ENCODE data around the gene ORC4.

Gene ORC4

DNA sequence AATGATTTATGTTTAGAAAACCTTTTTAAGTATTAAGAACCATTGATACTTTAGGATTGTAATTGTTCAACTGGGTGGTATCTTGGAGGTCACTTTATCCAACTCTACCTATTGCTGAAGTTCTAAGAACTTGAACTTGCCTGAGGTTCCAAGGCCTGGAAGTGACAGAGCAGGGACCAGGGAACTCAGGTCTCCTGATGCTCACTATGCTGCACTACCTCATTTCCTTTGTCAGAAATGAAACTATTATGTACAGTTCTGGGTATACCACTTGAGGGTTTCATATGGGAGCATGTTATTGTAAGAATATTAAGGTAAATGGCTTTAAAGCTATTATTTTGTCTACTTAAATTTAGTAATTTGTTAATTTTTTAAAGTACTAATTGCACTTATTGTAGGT, 3.3 kb upstream of the ORC4 start:
- Histone ChIP-seq H3K18ac (ENCODE audit: low read length) (no peak overlapping the region), H2BK120ac (ENCODE audit: low read depth, low read length) (no peak overlapping the region), H3K79me2 (ENCODE audit: control insufficient read depth, insufficient read depth, low read length) (peaks cover 26% of the 10 kb centered on the region), H2AK5ac (ENCODE audit: low read length) (no peak overlapping the region), H2BK15ac (replicated peaks; ENCODE audit: low read depth) (no peak overlapping the region), H3K23ac (ENCODE audit: low read length) (no peak overlapping the region), H3K4ac (ENCODE audit: low read depth, low read length) (no peak overlapping the region), H3K56ac (ENCODE audit: low read length) (no peak overlapping the region), H4K8ac (ENCODE audit: low read depth, low read length) (no peak overlapping the region), H3K27me3 (ENCODE audit: insufficient read depth, low read length, poor library complexity) (no peaks in the 10 kb centered on the region), H3K36me3 (ENCODE audit: control insufficient read depth, insufficient read depth, low read length) (no peaks in the 10 kb centered on the region), H3K9ac (ENCODE audit: low read length) (no peak overlapping the region), H3K4me3 (ENCODE audit: low read length) (no peak overlapping the region), H3K27ac (ENCODE audit: low read depth, low read length) (no peak overlapping the region), H3K4me1 (ENCODE audit: control insufficient read depth, low read depth, low read length) (no peaks in the 10 kb centered on the region), H3K79me1 (ENCODE audit: low read length) (peaks cover 2% of the 10 kb centered on the region), H4K5ac (ENCODE audit: low read length) (no peak overlapping the region), H3K4me2 (ENCODE audit: low read length) (no peak overlapping the region), H2BK5ac (ENCODE audit: low read length) (no peak overlapping the region)
- DNase-seq: no peak

- Histone ChIP-seq H2BK5ac (ENCODE audit: low read length) (no peak overlapping the region), H2BK120ac (ENCODE audit: low read depth, low read length) (no peak overlapping the region), H3K4me3 (ENCODE audit: low read length) (no peak overlapping the region), H4K8ac (ENCODE audit: low read depth, low read length) (no peak overlapping the region), H3K56ac (ENCODE audit: low read length) (no peak overlapping the region), H3K27me3 (ENCODE audit: insufficient read depth, low read length, poor library complexity) (no peaks in the 10 kb centered on the region), H3K27ac (ENCODE audit: low read depth, low read length) (no peak overlapping the region), H3K4me1 (ENCODE audit: control insufficient read depth, low read depth, low read length) (no peaks in the 10 kb centered on the region), H3K36me3 (ENCODE audit: control insufficient read depth, insufficient read depth, low read length) (no peaks in the 10 kb centered on the region), H3K4me2 (ENCODE audit: low read length) (no peak overlapping the region), H2AK5ac (ENCODE audit: low read length) (no peak overlapping the region), H4K5ac (ENCODE audit: low read length) (no peak overlapping the region), H2BK15ac (replicated peaks; ENCODE audit: low read depth) (no peak overlapping the region), H3K79me1 (ENCODE audit: low read length) (peaks cover 2% of the 10 kb centered on the region), H3K4ac (ENCODE audit: low read depth, low read length) (no peak overlapping the region), H3K18ac (ENCODE audit: low read length) (no peak overlapping the region), H3K23ac (ENCODE audit: low read length) (no peak overlapping the region), H3K79me2 (ENCODE audit: control insufficient read depth, insufficient read depth, low read length) (peaks cover 32% of the 10 kb centered on the region), H3K9ac (ENCODE audit: low read length) (no peak overlapping the region)
- DNase-seq: no peak
- WGBS (ENCODE audit: extremely low coverage, insufficient coverage, low lambda C conversion rate): no CpG with 5 or more reads among the region's 2 CpGs
Measured at GRCh38 chr2:148022882-148023281, 2.3 kb upstream of the ORC4 start.

- DNase-seq: no peak
- H3K4me2 ChIP-seq (ENCODE audit: low read length): no peak overlapping the region
- H3K27me3 ChIP-seq (ENCODE audit: insufficient read depth, low read length, poor library complexity): no peaks in the 10 kb centered on the region
- no peak overlapping the region for H3K23ac ChIP-seq (ENCODE audit: low read length)
- no peak overlapping the region for H3K4me3 ChIP-seq (ENCODE audit: low read length)
- no peak overlapping the region for H3K27ac ChIP-seq (ENCODE audit: low read depth, low read length)
- no peak overlapping the region for H2AK5ac ChIP-seq (ENCODE audit: low read length)
- H4K8ac ChIP-seq (ENCODE audit: low read depth, low read length): no peak overlapping the region
- no peak overlapping the region for H2BK5ac ChIP-seq (ENCODE audit: low read length)
- no peak overlapping the region for H2BK120ac ChIP-seq (ENCODE audit: low read depth, low read length)
- peaks cover 36% of the 10 kb centered on the region for H3K79me2 ChIP-seq (ENCODE audit: control insufficient read depth, insufficient read depth, low read length)
- H3K4ac ChIP-seq (ENCODE audit: low read depth, low read length): no peak overlapping the region
- H4K5ac ChIP-seq (ENCODE audit: low read length): no peak overlapping the region
- no CpG with 5 or more reads among the region's 1 CpG for WGBS (ENCODE audit: extremely low coverage, insufficient coverage, low lambda C conversion rate)
- no peaks in the 10 kb centered on the region for H3K4me1 ChIP-seq (ENCODE audit: control insufficient read depth, low read depth, low read length)
- no peak overlapping the region for H2BK15ac ChIP-seq (replicated peaks; ENCODE audit: low read depth)
- no peak overlapping the region for H3K9ac ChIP-seq (ENCODE audit: low read length)
- no peaks in the 10 kb centered on the region for H3K36me3 ChIP-seq (ENCODE audit: control insufficient read depth, insufficient read depth, low read length)
- H3K56ac ChIP-seq (ENCODE audit: low read length): no peak overlapping the region
- no peak overlapping the region for H3K18ac ChIP-seq (ENCODE audit: low read length)
- peaks cover 2% of the 10 kb centered on the region for H3K79me1 ChIP-seq (ENCODE audit: low read length)
Measured at GRCh38 chr2:148022351-148022750, 1.8 kb upstream of the ORC4 start.

- Histone ChIP-seq H2BK120ac (ENCODE audit: low read depth, low read length) (no peak overlapping the region), H3K4ac (ENCODE audit: low read depth, low read length) (no peak overlapping the region), H3K27ac (ENCODE audit: low read depth, low read length) (no peak overlapping the region), H3K27me3 (ENCODE audit: insufficient read depth, low read length, poor library complexity) (no peaks in the 10 kb centered on the region), H4K5ac (ENCODE audit: low read length) (no peak overlapping the region), H3K4me3 (ENCODE audit: low read length) (peak overlapping the region; percentile 81), H3K56ac (ENCODE audit: low read length) (peak overlapping the region; percentile 93), H3K79me1 (ENCODE audit: low read length) (peaks cover 2% of the 10 kb centered on the region), H3K18ac (ENCODE audit: low read length) (no peak overlapping the region), H2BK15ac (replicated peaks; ENCODE audit: low read depth) (no peak overlapping the region), H3K4me1 (ENCODE audit: control insufficient read depth, low read depth, low read length) (no peaks in the 10 kb centered on the region), H3K36me3 (ENCODE audit: control insufficient read depth, insufficient read depth, low read length) (no peaks in the 10 kb centered on the region), H2AK5ac (ENCODE audit: low read length) (no peak overlapping the region), H2BK5ac (ENCODE audit: low read length) (no peak overlapping the region), H3K79me2 (ENCODE audit: control insufficient read depth, insufficient read depth, low read length) (peaks cover 39% of the 10 kb centered on the region), H4K8ac (ENCODE audit: low read depth, low read length) (no peak overlapping the region), H3K9ac (ENCODE audit: low read length) (peak overlapping the region; percentile 88), H3K4me2 (ENCODE audit: low read length) (peak overlapping the region; percentile 88), H3K23ac (ENCODE audit: low read length) (no peak overlapping the region)
- WGBS (ENCODE audit: extremely low coverage, insufficient coverage, low lambda C conversion rate): no CpG with 5 or more reads among the region's 3 CpGs
- DNase-seq: no peak
Measured at GRCh38 chr2:148021886-148022285, 1.3 kb upstream of the ORC4 start.

GRCh38 chr2:148021059-148021861, 723 bp upstream of the ORC4 start, which contains the start of gene MBD5:
MBD5 (plus strand) TSS chr2:148021091.
- H3K9ac ChIP-seq (ENCODE audit: low read length): peak within 1 kb of the TSS; percentile 88
- H2BK15ac ChIP-seq (replicated peaks; ENCODE audit: low read depth): no peak within 1 kb of the TSS
- no peak within 1 kb of the TSS for H4K8ac ChIP-seq (ENCODE audit: low read depth, low read length)
- H3K79me2 ChIP-seq (ENCODE audit: control insufficient read depth, insufficient read depth, low read length): peaks cover 41% of the 10 kb centered on the region
- H3K18ac ChIP-seq (ENCODE audit: low read length): peak within 1 kb of the TSS; percentile 23
- H3K36me3 ChIP-seq (ENCODE audit: control insufficient read depth, insufficient read depth, low read length): no peaks in the 10 kb centered on the region
- H3K27me3 ChIP-seq (ENCODE audit: insufficient read depth, low read length, poor library complexity): no peaks in the 10 kb centered on the region
- no peak within 1 kb of the TSS for H2AK5ac ChIP-seq (ENCODE audit: low read length)
- no peak within 1 kb of the TSS for H2BK120ac ChIP-seq (ENCODE audit: low read depth, low read length)
- no peaks in the 10 kb centered on the region for H3K4me1 ChIP-seq (ENCODE audit: control insufficient read depth, low read depth, low read length)
- no peak within 1 kb of the TSS for H4K5ac ChIP-seq (ENCODE audit: low read length)
- H3K23ac ChIP-seq (ENCODE audit: low read length): peak within 1 kb of the TSS; percentile 38
- peak within 1 kb of the TSS; percentile 97 for H3K56ac ChIP-seq (ENCODE audit: low read length)
- peaks cover 2% of the 10 kb centered on the region for H3K79me1 ChIP-seq (ENCODE audit: low read length)
- H3K4me3 ChIP-seq (ENCODE audit: low read length): peak within 1 kb of the TSS; percentile 96
- H3K27ac ChIP-seq (ENCODE audit: low read depth, low read length): peak within 1 kb of the TSS; percentile 59
- DNase-seq: peak; percentile 84
- H3K4me2 ChIP-seq (ENCODE audit: low read length): peak within 1 kb of the TSS; percentile 88
- WGBS (ENCODE audit: extremely low coverage, insufficient coverage, low lambda C conversion rate): no CpG with 5 or more reads among the region's 11 CpGs
- H3K4ac ChIP-seq (ENCODE audit: low read depth, low read length): peak within 1 kb of the TSS; percentile 64
- H2BK5ac ChIP-seq (ENCODE audit: low read length): peak within 1 kb of the TSS; percentile 73

GRCh38 chr2:148014616-148015015, 5.9 kb downstream of the ORC4 start:
- WGBS (ENCODE audit: extremely low coverage, insufficient coverage, low lambda C conversion rate): no CpG with 5 or more reads among the region's 5 CpGs
- no peak overlapping the region for H2BK120ac ChIP-seq (ENCODE audit: low read depth, low read length)
- no peak overlapping the region for H3K4me3 ChIP-seq (ENCODE audit: low read length)
- no peak overlapping the region for H3K56ac ChIP-seq (ENCODE audit: low read length)
- peaks cover 53% of the 10 kb centered on the region for H3K79me2 ChIP-seq (ENCODE audit: control insufficient read depth, insufficient read depth, low read length)
- no peak overlapping the region for H3K9ac ChIP-seq (ENCODE audit: low read length)
- H3K27ac ChIP-seq (ENCODE audit: low read depth, low read length): no peak overlapping the region
- no peaks in the 10 kb centered on the region for H3K36me3 ChIP-seq (ENCODE audit: control insufficient read depth, insufficient read depth, low read length)
- H3K23ac ChIP-seq (ENCODE audit: low read length): no peak overlapping the region
- no peak overlapping the region for H2BK15ac ChIP-seq (replicated peaks; ENCODE audit: low read depth)
- DNase-seq: no peak
- H3K4me1 ChIP-seq (ENCODE audit: control insufficient read depth, low read depth, low read length): no peaks in the 10 kb centered on the region
- H3K4ac ChIP-seq (ENCODE audit: low read depth, low read length): no peak overlapping the region
- no peak overlapping the region for H4K5ac ChIP-seq (ENCODE audit: low read length)
- no peak overlapping the region for H2AK5ac ChIP-seq (ENCODE audit: low read length)
- no peak overlapping the region for H4K8ac ChIP-seq (ENCODE audit: low read depth, low read length)
- H2BK5ac ChIP-seq (ENCODE audit: low read length): no peak overlapping the region
- no peak overlapping the region for H3K4me2 ChIP-seq (ENCODE audit: low read length)
- no peaks in the 10 kb centered on the region for H3K27me3 ChIP-seq (ENCODE audit: insufficient read depth, low read length, poor library complexity)
- no peak overlapping the region for H3K18ac ChIP-seq (ENCODE audit: low read length)
- H3K79me1 ChIP-seq (ENCODE audit: low read length): peaks cover under 1% of the 10 kb centered on the region

Measured in mesendoderm (in vitro differentiated cells).